ENCODE results near the gene OR6V1. TPM values are rescaled to one million over a fixed set of nuclear protein-coding genes. Genes with fewer than 3 reads are reported as not detected.

Gene OR6V1
- total and polyA plus RNA-seq, 10 of the 15 experiments (the other 5 are each of a cell fraction or from before 2014, with no cell fraction given): not detected

- ChIA-PET SMC1A (ENCODE audit: uncharacterized antibody, unreplicated experiment) (interaction anchor here (0.8 to 11.6 kb wide), 11 partner anchors 11 to 402 kb away, joined by 3 to 191 read pairs (median 4); no protein-coding TSS in a partner anchor), CTCF (interaction anchor here (0.8 to 19.2 kb wide), 21 partner anchors 11 to 471 kb away, joined by 3 to 434 read pairs (median 6); partner anchors contain the start of genes EPHB6 and TAS2R40), RAD21 (ENCODE audit: unreplicated experiment) (interaction anchor here (0.9 to 3.2 kb wide), 8 partner anchors 126 to 402 kb away, joined by 3 to 30 read pairs (median 6); no protein-coding TSS in a partner anchor), POLR2A (no interaction called here)
- WGBS (ENCODE audit: insufficient coverage, insufficient replicate concordance, low lambda C conversion rate, missing lambda C conversion rate): 32% methylated on average over 6 of the region's 6 CpGs
- FAIRE-seq (no peak), DNase-seq (ENCODE audit: low read depth, low spot score) (no peak), ATAC-seq (no peak)
- Histone ChIP-seq H3K36me3 (ENCODE audit: control insufficient read depth in 2 of 2, insufficient read depth in 2 of 2, low read length in 1 of 2) (no peaks in the 10 kb centered on the region), H3K9ac (ENCODE audit: control insufficient read depth, insufficient read depth, low read length) (no peak overlapping the region), H3K4me3 (no peak overlapping the region), H3K9me3 (replicated peaks; ENCODE audit: control insufficient read depth, insufficient read depth, low read length) (no peaks in the 10 kb centered on the region; the same call in 2 of the 3 replicates), H3K27ac (ENCODE audit: control insufficient read depth, insufficient read depth) (no peak overlapping the region), H3K4me2 (ENCODE audit: control insufficient read depth, insufficient read depth) (no peak overlapping the region), H2AFZ (ENCODE audit: control insufficient read depth, low read depth, low read length) (no peak overlapping the region), H3K79me2 (ENCODE audit: control insufficient read depth, insufficient read depth, low read length) (no peaks in the 10 kb centered on the region), H3K4me1 (ENCODE audit: control insufficient read depth, insufficient read depth, low read length) (no peaks in the 10 kb centered on the region), H3K27me3 (replicated peaks in 1 of 2; ENCODE audit: control insufficient read depth in 2 of 2, insufficient read depth in 2 of 2, low read length in 1 of 2) (no peaks in the 10 kb centered on the region; a peak in 1 of 4 replicates), H4K20me1 (ENCODE audit: control insufficient read depth, insufficient read depth) (no peaks in the 10 kb centered on the region)
- no TSS peak for BruUV-seq (replicated peaks)
- TF ChIP-seq E2F8 (IDR thresholded peaks at IDR 0.05; ENCODE audit: low read depth, partially characterized antibody) (no peak), USF2 (IDR thresholded peaks at IDR 0.05; ENCODE audit: borderline replicate concordance, low read depth, low read length) (no peak), NBN (IDR thresholded peaks at IDR 0.05) (no peak), SREBF2 (IDR thresholded peaks at IDR 0.05; ENCODE audit: low read length) (no peak)
- intact Hi-C loops (cut with micrococcal nuclease; ENCODE audit: unreplicated experiment) (loop anchor here (10.0 kb wide), 2 partner anchors 401 to 409 kb away; no protein-coding TSS in a partner anchor), in situ Hi-C loops (cut with MboI) (loop anchor here (5.0 kb wide), 1 partner anchor 212 kb away; no protein-coding TSS in a partner anchor)
Measured at GRCh38 chr7:143005632-143006260, 46.4 kb upstream of the OR6V1 start.
